ENCODE results near the gene FCF1.

DNA sequence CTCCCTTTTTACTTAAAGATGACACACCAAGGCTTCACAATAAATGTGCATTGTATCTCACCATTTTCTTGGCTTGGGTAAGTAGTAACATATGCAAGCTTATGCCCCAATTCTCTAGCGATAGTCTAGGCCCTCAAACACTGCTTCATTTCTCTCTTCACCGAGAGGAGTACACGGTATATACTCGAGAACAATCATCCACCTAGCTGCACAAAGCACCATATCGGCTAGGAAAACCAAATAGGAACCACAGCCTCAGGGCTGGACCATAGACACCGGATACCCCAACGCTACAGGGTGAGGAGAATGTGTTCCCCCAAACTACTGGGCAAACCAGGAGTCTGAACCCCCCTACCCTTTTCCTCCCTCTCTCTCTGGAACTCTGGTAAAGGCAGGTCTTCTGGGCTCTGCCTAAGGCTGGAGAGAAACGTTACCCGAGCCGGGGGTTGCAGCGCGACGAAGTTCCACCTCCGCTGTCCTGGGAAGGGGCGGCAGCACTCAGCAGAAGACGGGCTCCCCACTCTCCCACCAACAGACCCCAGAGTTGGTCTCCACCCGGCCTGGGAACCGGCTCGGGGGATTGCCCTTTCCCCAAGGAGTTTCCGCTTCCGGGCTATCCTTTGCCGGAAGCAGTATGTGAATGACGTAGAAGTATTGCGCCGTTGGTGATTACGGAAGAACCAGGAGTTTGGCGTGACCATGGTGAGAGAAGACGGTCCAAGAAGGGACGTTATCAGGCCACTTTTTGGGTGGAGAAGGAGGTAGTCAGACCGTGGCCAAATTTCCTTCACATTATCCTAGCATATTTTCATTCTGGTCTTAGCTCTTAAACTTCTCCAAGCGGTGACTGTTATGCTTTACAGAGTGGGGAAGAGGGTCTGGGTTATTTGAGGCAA, at the start of gene FCF1, which contains the start of gene AREL1:
- TF ChIP-seq, protein P1, sequence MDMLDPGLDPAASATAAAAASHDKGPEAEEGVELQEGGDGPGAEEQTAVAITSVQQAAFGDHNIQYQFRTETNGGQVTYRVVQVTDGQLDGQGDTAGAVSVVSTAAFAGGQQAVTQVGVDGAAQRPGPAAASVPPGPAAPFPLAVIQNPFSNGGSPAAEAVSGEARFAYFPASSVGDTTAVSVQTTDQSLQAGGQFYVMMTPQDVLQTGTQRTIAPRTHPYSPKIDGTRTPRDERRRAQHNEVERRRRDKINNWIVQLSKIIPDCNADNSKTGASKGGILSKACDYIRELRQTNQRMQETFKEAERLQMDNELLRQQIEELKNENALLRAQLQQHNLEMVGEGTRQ (IDR thresholded peaks at IDR 0.05): no peak
- TF ChIP-seq, protein P2, sequence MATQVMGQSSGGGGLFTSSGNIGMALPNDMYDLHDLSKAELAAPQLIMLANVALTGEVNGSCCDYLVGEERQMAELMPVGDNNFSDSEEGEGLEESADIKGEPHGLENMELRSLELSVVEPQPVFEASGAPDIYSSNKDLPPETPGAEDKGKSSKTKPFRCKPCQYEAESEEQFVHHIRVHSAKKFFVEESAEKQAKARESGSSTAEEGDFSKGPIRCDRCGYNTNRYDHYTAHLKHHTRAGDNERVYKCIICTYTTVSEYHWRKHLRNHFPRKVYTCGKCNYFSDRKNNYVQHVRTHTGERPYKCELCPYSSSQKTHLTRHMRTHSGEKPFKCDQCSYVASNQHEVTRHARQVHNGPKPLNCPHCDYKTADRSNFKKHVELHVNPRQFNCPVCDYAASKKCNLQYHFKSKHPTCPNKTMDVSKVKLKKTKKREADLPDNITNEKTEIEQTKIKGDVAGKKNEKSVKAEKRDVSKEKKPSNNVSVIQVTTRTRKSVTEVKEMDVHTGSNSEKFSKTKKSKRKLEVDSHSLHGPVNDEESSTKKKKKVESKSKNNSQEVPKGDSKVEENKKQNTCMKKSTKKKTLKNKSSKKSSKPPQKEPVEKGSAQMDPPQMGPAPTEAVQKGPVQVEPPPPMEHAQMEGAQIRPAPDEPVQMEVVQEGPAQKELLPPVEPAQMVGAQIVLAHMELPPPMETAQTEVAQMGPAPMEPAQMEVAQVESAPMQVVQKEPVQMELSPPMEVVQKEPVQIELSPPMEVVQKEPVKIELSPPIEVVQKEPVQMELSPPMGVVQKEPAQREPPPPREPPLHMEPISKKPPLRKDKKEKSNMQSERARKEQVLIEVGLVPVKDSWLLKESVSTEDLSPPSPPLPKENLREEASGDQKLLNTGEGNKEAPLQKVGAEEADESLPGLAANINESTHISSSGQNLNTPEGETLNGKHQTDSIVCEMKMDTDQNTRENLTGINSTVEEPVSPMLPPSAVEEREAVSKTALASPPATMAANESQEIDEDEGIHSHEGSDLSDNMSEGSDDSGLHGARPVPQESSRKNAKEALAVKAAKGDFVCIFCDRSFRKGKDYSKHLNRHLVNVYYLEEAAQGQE (IDR thresholded peaks at IDR 0.05): no peak
- TF ChIP-seq, protein P3, sequence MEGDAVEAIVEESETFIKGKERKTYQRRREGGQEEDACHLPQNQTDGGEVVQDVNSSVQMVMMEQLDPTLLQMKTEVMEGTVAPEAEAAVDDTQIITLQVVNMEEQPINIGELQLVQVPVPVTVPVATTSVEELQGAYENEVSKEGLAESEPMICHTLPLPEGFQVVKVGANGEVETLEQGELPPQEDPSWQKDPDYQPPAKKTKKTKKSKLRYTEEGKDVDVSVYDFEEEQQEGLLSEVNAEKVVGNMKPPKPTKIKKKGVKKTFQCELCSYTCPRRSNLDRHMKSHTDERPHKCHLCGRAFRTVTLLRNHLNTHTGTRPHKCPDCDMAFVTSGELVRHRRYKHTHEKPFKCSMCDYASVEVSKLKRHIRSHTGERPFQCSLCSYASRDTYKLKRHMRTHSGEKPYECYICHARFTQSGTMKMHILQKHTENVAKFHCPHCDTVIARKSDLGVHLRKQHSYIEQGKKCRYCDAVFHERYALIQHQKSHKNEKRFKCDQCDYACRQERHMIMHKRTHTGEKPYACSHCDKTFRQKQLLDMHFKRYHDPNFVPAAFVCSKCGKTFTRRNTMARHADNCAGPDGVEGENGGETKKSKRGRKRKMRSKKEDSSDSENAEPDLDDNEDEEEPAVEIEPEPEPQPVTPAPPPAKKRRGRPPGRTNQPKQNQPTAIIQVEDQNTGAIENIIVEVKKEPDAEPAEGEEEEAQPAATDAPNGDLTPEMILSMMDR (IDR thresholded peaks at IDR 0.05): no peak
- TF ChIP-seq MAFK (IDR thresholded peaks at IDR 0.05; ENCODE audit: partially characterized antibody): no peak
- TF ChIP-seq MYC (IDR thresholded peaks at IDR 0.05; ENCODE audit: borderline replicate concordance, low read length): no peak; the same call in 1 of the 2 replicates
- TF ChIP-seq ZFP36 (IDR thresholded peaks at IDR 0.05; ENCODE audit: borderline replicate concordance, partially characterized antibody): no peak
- TF ChIP-seq, protein P4, sequence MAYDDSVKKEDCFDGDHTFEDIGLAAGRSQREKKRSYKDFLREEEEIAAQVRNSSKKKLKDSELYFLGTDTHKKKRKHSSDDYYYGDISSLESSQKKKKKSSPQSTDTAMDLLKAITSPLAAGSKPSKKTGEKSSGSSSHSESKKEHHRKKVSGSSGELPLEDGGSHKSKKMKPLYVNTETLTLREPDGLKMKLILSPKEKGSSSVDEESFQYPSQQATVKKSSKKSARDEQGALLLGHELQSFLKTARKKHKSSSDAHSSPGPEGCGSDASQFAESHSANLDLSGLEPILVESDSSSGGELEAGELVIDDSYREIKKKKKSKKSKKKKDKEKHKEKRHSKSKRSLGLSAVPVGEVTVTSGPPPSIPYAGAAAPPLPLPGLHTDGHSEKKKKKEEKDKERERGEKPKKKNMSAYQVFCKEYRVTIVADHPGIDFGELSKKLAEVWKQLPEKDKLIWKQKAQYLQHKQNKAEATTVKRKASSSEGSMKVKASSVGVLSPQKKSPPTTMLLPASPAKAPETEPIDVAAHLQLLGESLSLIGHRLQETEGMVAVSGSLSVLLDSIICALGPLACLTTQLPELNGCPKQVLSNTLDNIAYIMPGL (CRISPR knock-in tag; IDR thresholded peaks at IDR 0.05; ENCODE audit: borderline replicate concordance): no peak
- peak; percentile 61 for TF ChIP-seq PHF8 (IDR thresholded peaks at IDR 0.05; ENCODE audit: borderline replicate concordance, low read depth)
